Naive thymus-derived CD4-positive, alpha-beta T cell (primary cell): ENCODE measurements around the gene ORC6. TPM values are rescaled to one million over a fixed set of nuclear protein-coding genes. Genes with fewer than 3 reads are reported as not detected.

ENCODE experiments used
- ATAC-seq: fragments of 150-1000 bp; cut with Tn5 transposase; 2 replicates; pipeline ENCODE4 v1.10.0; 2021; ENCODE audit warnings: mild to moderate bottlenecking, moderate library complexity
- CTCF ChIA-PET: fragments of 350-600 bp; sonication (Branson Sonifier 250); formaldehyde crosslinking; loops from one replicate; lab custom pipeline; 2021; ENCODE audit warnings: antibody characterized with exemption; lab: Charles Lee
- POLR2A ChIA-PET: fragments of 350-600 bp; sonication (Branson Sonifier 250); formaldehyde crosslinking; loops from one replicate; lab custom pipeline; 2021; ENCODE audit warnings: antibody characterized with exemption, inconsistent platforms; lab: Charles Lee
- DNase-seq, 9 donors: peaks; one replicate each; pipeline versions ENCODE4 v3.0.0 to v3.0.0-alpha.2; 2020 to 2022; ENCODE audit warnings: mixed read lengths in 1 of 9
- H3K27ac ChIP-seq: one replicate; pipeline ENCODE4 v1.7.0; 2013; ENCODE audit warnings: mild to moderate bottlenecking, low read depth, low read length, moderate library complexity
- H3K27me3 ChIP-seq, 2 donors: one replicate each; pipeline ENCODE4 v1.7.0; 2013; ENCODE audit warnings: low read length in 2 of 2, mild to moderate bottlenecking in 2 of 2, moderate library complexity in 2 of 2; ENCODE audit not compliant: control insufficient read depth in 2 of 2, insufficient read depth in 2 of 2
- H3K36me3 ChIP-seq, 3 experiments: 1 replicate in 2 of 3; 2 replicates in 1 of 3; pipeline ENCODE4 v1.7.0; 2013; ENCODE audit warnings: low read length in 3 of 3, mild to moderate bottlenecking in 3 of 3, moderate library complexity in 1 of 3; ENCODE audit not compliant: insufficient read depth in 3 of 3, control insufficient read depth in 2 of 3
- H3K4me1 ChIP-seq, 2 donors: one replicate each; pipeline ENCODE4 v1.7.0; 2013; ENCODE audit warnings: low read length in 2 of 2, mild to moderate bottlenecking in 2 of 2, moderate library complexity in 1 of 2; ENCODE audit not compliant: control insufficient read depth in 2 of 2, insufficient read depth in 2 of 2
- H3K4me3 ChIP-seq: 2 replicates; pipeline ENCODE4 v1.7.0; 2013; ENCODE audit warnings: mild to moderate bottlenecking, low read length
- H3K9me3 ChIP-seq, 3 experiments: 1 replicate in 2 of 3; 2 replicates in 1 of 3; pipeline ENCODE4 v1.7.0; 2013; ENCODE audit warnings: low read length in 3 of 3; ENCODE audit not compliant: control insufficient read depth in 2 of 3
- H3K27ac Mint-ChIP-seq, 9 donors: one replicate each; pipeline ENCODE4 v1.8.0; 2020 to 2022; ENCODE audit warnings: mixed read lengths in 9 of 9, mild to moderate bottlenecking in 8 of 9, moderate library complexity in 5 of 9, inconsistent platforms in 2 of 9
- H3K27me3 Mint-ChIP-seq, 5 donors: one replicate each; pipeline ENCODE4 v1.8.0; 2021 to 2022; ENCODE audit warnings: mixed read lengths in 5 of 5, mild to moderate bottlenecking in 1 of 5
- H3K36me3 Mint-ChIP-seq, 5 donors: one replicate each; pipeline ENCODE4 v1.8.0; 2020 to 2022; ENCODE audit warnings: mixed read lengths in 5 of 5, mild to moderate bottlenecking in 3 of 5, inconsistent platforms in 1 of 5
- H3K4me1 Mint-ChIP-seq, 7 donors: one replicate each; pipeline ENCODE4 v1.8.0; 2020 to 2022; ENCODE audit warnings: mixed read lengths in 7 of 7, mild to moderate bottlenecking in 3 of 7, inconsistent platforms in 1 of 7
- H3K4me3 Mint-ChIP-seq, 10 donors: one replicate each; pipeline ENCODE4 v1.8.0; 2020 to 2022; ENCODE audit warnings: mild to moderate bottlenecking in 10 of 10, mixed read lengths in 10 of 10, moderate library complexity in 6 of 10, inconsistent platforms in 2 of 10
- H3K9me3 Mint-ChIP-seq, 11 donors: one replicate each; pipeline ENCODE4 v1.8.0; 2020 to 2022; ENCODE audit warnings: mixed read lengths in 11 of 11, mild to moderate bottlenecking in 4 of 11, inconsistent platforms in 1 of 11, moderate library complexity in 1 of 11
- intact Hi-C, 2 donors: fragments of 100-400 bp; cut with micrococcal nuclease; formaldehyde crosslinking; loops; one replicate each; pipeline ENCODE4 v1.15.1; 2023
- polyA plus RNA-seq, 2 donors: library from polyadenylated mRNA; unstranded; fragments of 300-500 nt; fragmentation: Illumina TruSeq; gene quantifications; one replicate each; pipeline ENCODE4 v1.2.3, GENCODE V29; 2021
- total RNA-seq, 6 experiments: library from RNA in 5 of 6; stranded (reverse) in 5 of 6; gene quantifications; 1 replicate in 5 of 6; 2 replicates in 1 of 6; pipeline ENCODE4 v1.2.3 and lab custom pipeline; 2021 to 2026

ORC6 gene
- total and polyA plus RNA-seq, 7 experiments from 2014 or later, result 1.1 to 27.3 (median 3.6) TPM

DNA sequence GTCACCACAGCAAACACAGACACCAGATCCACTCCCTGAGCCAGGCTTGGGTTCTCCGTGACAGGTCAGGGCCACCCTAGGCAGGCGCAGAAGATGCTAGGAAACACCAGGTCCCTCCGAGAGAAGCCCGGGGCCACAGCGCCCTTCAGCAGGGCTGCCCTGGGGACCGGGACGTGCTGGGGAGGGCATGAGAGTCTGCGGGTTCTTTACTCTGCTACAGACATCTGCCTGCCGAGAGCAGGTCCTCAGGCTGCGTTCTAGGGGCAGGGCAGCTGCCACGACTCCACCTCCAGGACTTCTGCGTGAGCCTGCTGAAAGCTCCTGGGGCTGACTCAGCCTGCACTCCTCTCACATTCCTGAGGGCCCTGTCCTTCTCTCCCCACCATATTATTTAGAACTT lies 47.2 kb downstream of the ORC6 start:
- Mint-ChIP-seq H3K27me3 (no peaks in the 10 kb centered on the region), H3K36me3 (no peaks in the 10 kb centered on the region), H3K9me3 (no peaks in the 10 kb centered on the region), H3K27ac (no peak overlapping the region), H3K4me3 (no peak overlapping the region), H3K4me1 (no peaks in the 10 kb centered on the region)
- no peaks in the 10 kb centered on the region for H3K36me3 ChIP-seq
- intact Hi-C loops, result no loop called here
- no peak overlapping the region for H3K4me3 ChIP-seq
- no peak for ATAC-seq
- H3K27me3 ChIP-seq, result no peaks in the 10 kb centered on the region
- ChIA-PET CTCF (interaction anchor here (0.6 kb wide), 1 partner anchor 9 kb away, joined by 4 read pairs; no protein-coding TSS in a partner anchor), POLR2A (no interaction called here)
- no peaks in the 10 kb centered on the region for H3K4me1 ChIP-seq
- DNase-seq, result no peak
- no peaks in the 10 kb centered on the region for H3K9me3 ChIP-seq
- H3K27ac ChIP-seq, result no peak overlapping the region

DNA sequence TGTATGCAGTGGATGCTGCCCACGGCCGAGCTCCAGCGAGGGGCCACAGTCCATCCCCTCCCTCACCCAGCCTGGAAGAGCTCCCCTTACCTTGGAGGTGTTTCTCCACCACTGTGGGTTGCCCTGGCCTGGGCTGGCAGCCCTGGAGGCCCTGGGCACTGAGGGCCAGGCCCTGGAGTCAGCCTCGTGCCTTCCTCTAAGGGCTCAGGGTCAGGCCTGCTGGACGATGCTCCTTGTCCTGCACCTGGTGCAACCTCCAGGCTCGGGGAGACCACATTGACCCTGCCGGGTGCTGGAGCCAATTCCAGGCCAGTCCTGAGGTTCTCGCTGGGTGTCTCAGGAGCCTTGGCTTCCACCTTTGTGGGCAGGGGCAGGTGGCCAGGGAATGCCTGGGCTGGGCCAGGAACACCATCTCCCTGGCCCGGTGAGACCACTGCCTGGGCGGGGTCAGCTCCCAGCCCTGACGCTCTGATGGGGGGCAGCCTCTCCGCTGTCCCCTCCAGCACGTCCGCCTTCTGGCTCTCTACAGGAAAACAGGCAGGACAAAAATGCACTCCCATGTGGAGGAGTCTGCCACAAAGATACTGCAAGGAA lies 48.3 kb downstream of the ORC6 start:
- no peaks in the 10 kb centered on the region for H3K36me3 Mint-ChIP-seq
- Histone ChIP-seq H3K36me3 (no peaks in the 10 kb centered on the region), H3K4me3 (no peak overlapping the region), H3K4me1 (no peaks in the 10 kb centered on the region), H3K27me3 (no peaks in the 10 kb centered on the region), H3K9me3 (no peaks in the 10 kb centered on the region), H3K27ac (no peak overlapping the region)
- H3K4me1 Mint-ChIP-seq, result peaks cover 0 to under 1% (median 0%) of the 10 kb centered on the region in 7 donors
- ChIA-PET POLR2A (no interaction called here), CTCF (interaction anchor here (0.6 kb wide), 2 partner anchors 8 to 108 kb away, joined by 3 to 4 read pairs; no protein-coding TSS in a partner anchor)
- H3K27ac Mint-ChIP-seq, result no peak overlapping the region
- H3K9me3 Mint-ChIP-seq, result no peaks in the 10 kb centered on the region
- DNase-seq (no peak), ATAC-seq (no peak)
- intact Hi-C loops, result no loop called here
- no peaks in the 10 kb centered on the region for H3K27me3 Mint-ChIP-seq
- no peak overlapping the region for H3K4me3 Mint-ChIP-seq

DNA sequence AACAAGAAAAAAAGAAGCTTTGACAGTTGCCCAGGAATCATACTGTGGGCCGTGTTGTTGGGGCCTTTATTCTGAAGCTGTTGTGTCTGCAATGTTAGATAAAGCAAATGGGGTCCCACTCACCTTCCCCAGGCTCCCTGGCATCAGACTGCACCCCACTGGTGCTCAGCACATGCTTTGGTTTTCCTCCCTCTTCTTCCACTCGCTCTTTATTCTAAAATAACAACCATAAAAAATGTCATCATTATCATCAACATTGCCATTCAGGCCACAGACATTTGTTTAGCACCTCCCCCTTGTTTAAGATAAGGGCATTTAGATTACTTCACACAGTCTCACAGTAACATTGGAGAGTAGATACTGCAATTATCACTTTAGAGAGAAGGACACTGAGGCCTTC lies 50.5 kb downstream of the ORC6 start:
- ATAC-seq, result no peak
- intact Hi-C loops, result no loop called here
- Histone ChIP-seq H3K27me3 (no peaks in the 10 kb centered on the region), H3K4me1 (no peaks in the 10 kb centered on the region), H3K9me3 (no peaks in the 10 kb centered on the region), H3K27ac (no peak overlapping the region), H3K36me3 (no peaks in the 10 kb centered on the region), H3K4me3 (no peak overlapping the region)
- ChIA-PET POLR2A (no interaction called here), CTCF (no interaction called here)
- DNase-seq, result no peak
- Mint-ChIP-seq H3K27me3 (no peaks in the 10 kb centered on the region), H3K27ac (no peak overlapping the region), H3K36me3 (no peaks in the 10 kb centered on the region), H3K9me3 (no peaks in the 10 kb centered on the region), H3K4me3 (no peak overlapping the region), H3K4me1 (peaks cover 5 to 8% (median 6%) of the 10 kb centered on the region in 7 donors)

- peaks cover 5 to 8% (median 6%) of the 10 kb centered on the region in 7 donors for H3K4me1 Mint-ChIP-seq
- intact Hi-C loops, result no loop called here
- no peaks in the 10 kb centered on the region for H3K27me3 Mint-ChIP-seq
- DNase-seq (no peak), ATAC-seq (peak; percentile 48)
- H3K9me3 Mint-ChIP-seq, result no peaks in the 10 kb centered on the region
- POLR2A ChIA-PET, result no interaction called here
- H3K27ac ChIP-seq, result no peak overlapping the region
- no peaks in the 10 kb centered on the region for H3K36me3 ChIP-seq
- peak overlapping the region in 9 of 10 donors; percentile 0 to 76 (median 48) for H3K4me3 Mint-ChIP-seq
- CTCF ChIA-PET, result no interaction called here
- no peaks in the 10 kb centered on the region for H3K27me3 ChIP-seq
- H3K27ac Mint-ChIP-seq, result peak overlapping the region in 2 of 9 donors; percentile 22 to 51
- H3K4me3 ChIP-seq, result no peak overlapping the region
- no peaks in the 10 kb centered on the region for H3K4me1 ChIP-seq
- no peaks in the 10 kb centered on the region for H3K36me3 Mint-ChIP-seq
- H3K9me3 ChIP-seq, result no peaks in the 10 kb centered on the region
These were observed 53.8 kb downstream of the ORC6 start for GRCh38 chr16:46743232-46743719.

DNA sequence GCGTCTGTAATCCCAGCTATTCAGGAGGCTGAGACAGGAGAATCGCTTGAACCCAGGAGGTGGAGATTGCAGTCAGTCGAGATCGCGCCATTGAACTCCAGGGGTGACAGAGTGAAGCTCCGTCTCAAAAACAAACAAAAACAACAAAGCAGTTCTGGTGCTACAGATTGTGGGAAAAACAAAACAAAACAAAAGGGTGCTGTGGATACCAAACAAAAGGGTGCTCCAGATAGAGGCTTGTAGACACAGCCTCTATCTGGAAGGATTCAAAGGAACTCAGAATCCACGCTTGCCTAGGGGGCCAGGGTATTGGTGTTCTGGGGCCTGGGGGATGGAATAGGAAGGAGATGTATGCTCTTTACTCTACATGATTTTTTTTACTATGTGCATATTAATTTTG lies 56.2 kb downstream of the ORC6 start:
- intact Hi-C loops, result no loop called here
- H3K36me3 Mint-ChIP-seq, result no peaks in the 10 kb centered on the region
- POLR2A ChIA-PET, result no interaction called here

GRCh38 chr16:46746821-46747776 lies 57.6 kb downstream of the ORC6 start:
- ChIA-PET CTCF (no interaction called here), POLR2A (no interaction called here)
- H3K36me3 ChIP-seq, result no peaks in the 10 kb centered on the region
- Mint-ChIP-seq H3K4me1 (peaks cover 5 to 8% (median 6%) of the 10 kb centered on the region in 7 donors), H3K36me3 (no peaks in the 10 kb centered on the region), H3K4me3 (no peak overlapping the region), H3K27ac (no peak overlapping the region), H3K27me3 (no peaks in the 10 kb centered on the region), H3K9me3 (no peaks in the 10 kb centered on the region)
- H3K27me3 ChIP-seq, result no peaks in the 10 kb centered on the region
- no peak for ATAC-seq
- no peak overlapping the region for H3K4me3 ChIP-seq
- no peaks in the 10 kb centered on the region for H3K9me3 ChIP-seq
- no peaks in the 10 kb centered on the region for H3K4me1 ChIP-seq
- no peak for DNase-seq
- intact Hi-C loops, result no loop called here
- H3K27ac ChIP-seq, result no peak overlapping the region

More for the DNA sequence above, 56.2 kb downstream of the ORC6 start:
- no peaks in the 10 kb centered on the region for H3K27me3 ChIP-seq
- H3K4me3 ChIP-seq, result no peak overlapping the region
- peaks cover 5 to 8% (median 6%) of the 10 kb centered on the region in 7 donors for H3K4me1 Mint-ChIP-seq
- no peaks in the 10 kb centered on the region for H3K27me3 Mint-ChIP-seq
- no peak for ATAC-seq
- no peak overlapping the region for H3K27ac ChIP-seq
- no peak overlapping the region for H3K27ac Mint-ChIP-seq
- no peak for DNase-seq
- H3K9me3 ChIP-seq, result no peaks in the 10 kb centered on the region
- no peaks in the 10 kb centered on the region for H3K9me3 Mint-ChIP-seq
- no peaks in the 10 kb centered on the region for H3K36me3 ChIP-seq
- CTCF ChIA-PET, result interaction anchor here (0.6 kb wide), 1 partner anchor 8 kb away, joined by 4 read pairs; no protein-coding TSS in a partner anchor
- no peak overlapping the region for H3K4me3 Mint-ChIP-seq
- H3K4me1 ChIP-seq, result no peaks in the 10 kb centered on the region
